ENCODE measurements around the gene OR2L8. TPM values are rescaled to one million over a fixed set of nuclear protein-coding genes. Genes with fewer than 3 reads are reported as not detected.

OR2L8 gene
- total RNA-seq, 1 donor from 2014 or later: not detected

- no peak for ATAC-seq
- DNase-seq (ENCODE audit: missing footprints): no peak
- intact Hi-C loops (cut with DNase I): no loop called here
Measured at GRCh38 chr1:247964933-247965332, 16.3 kb downstream of the OR2L8 start, which contains the start of gene OR2AK2. Gene OR2AK2 (plus strand): TSS chr1:247965233. CDS start chr1:247965377, 144 bp downstream.

- DNase-seq (ENCODE audit: missing footprints): no peak
- intact Hi-C loops (cut with DNase I): no loop called here
- ATAC-seq: no peak
Measured at GRCh38 chr1:247966532-247967204, 18.0 kb downstream of the OR2L8 start.

GRCh38 chr1:247992986-247993385 lies 44.3 kb downstream of the OR2L8 start:
- no peak for ATAC-seq
- no peak for DNase-seq (ENCODE audit: missing footprints)
- intact Hi-C loops (cut with DNase I): no loop called here

GRCh38 chr1:247998811-247999210 lies 50.2 kb downstream of the OR2L8 start:
- intact Hi-C loops (cut with DNase I): no loop called here
- no peak for DNase-seq (ENCODE audit: missing footprints)

More at GRCh38 chr1:247998811-247999210, 50.2 kb downstream of the OR2L8 start:
- no peak for ATAC-seq

Other genes starting within 250 kb of the OR2L8 start
- not detected for gene OR6F1, start 232.2 kb upstream of the OR2L8 start, total RNA-seq
- gene OR14K1, start 210.2 kb upstream of the OR2L8 start, total RNA-seq: not detected
- gene OR14A2, start 200.7 kb upstream of the OR2L8 start, total RNA-seq: not detected
- gene OR1C1, start 188.3 kb upstream of the OR2L8 start, total RNA-seq: not detected
- gene OR14A16, start 124.7 kb upstream of the OR2L8 start, total RNA-seq: not detected
- gene OR11L1, start 107.0 kb upstream of the OR2L8 start, total RNA-seq: not detected
- 0.27 TPM for gene TRIM58, start 91.7 kb upstream of the OR2L8 start, total RNA-seq
- gene OR2W3, start 53.3 kb upstream of the OR2L8 start, total RNA-seq: not detected
- not detected for gene OR2T8, start 28.6 kb upstream of the OR2L8 start, total RNA-seq
- not detected for gene OR2AJ1, start 24.0 kb upstream of the OR2L8 start, total RNA-seq
- not detected for gene OR2AK2, start 16.4 kb downstream of the OR2L8 start, total RNA-seq
- not detected for gene OR2L5, start 64.8 kb downstream of the OR2L8 start, total RNA-seq
- gene OR2L2, start 81.2 kb downstream of the OR2L8 start, total RNA-seq: not detected
- not detected for gene OR2L3, start 98.0 kb downstream of the OR2L8 start, total RNA-seq
- not detected for gene OR2L13, start 146.3 kb downstream of the OR2L8 start, total RNA-seq
- not detected for gene OR2M5, start 196.3 kb downstream of the OR2L8 start, total RNA-seq
- gene OR2M2, start 226.0 kb downstream of the OR2L8 start, total RNA-seq: not detected
- gene OR2M3, start 248.4 kb downstream of the OR2L8 start, total RNA-seq: not detected

All from Right ventricle myocardium inferior (tissue), 1 donor.